Activated naive CD8-positive, alpha-beta T cell treated with anti-CD3 and anti-CD28 coated beads for 36 hours (primary cell): Measurements from ENCODE around the gene ALAD. TPM values are rescaled to one million over a fixed set of nuclear protein-coding genes. Genes with fewer than 3 reads are reported as not detected.
A peak's percentile ranks its signal among the peaks of the same experiment; 100 is the strongest.
"Not testable (repeated sequence)": the region's sequence is repeated elsewhere in the genome, so short reads cannot be mapped to it uniquely, and the experiment has no call there.

Experiments
- DNase-seq: peaks from one replicate; pipeline ENCODE4 v3.0.0; 2021
- H3K27ac Mint-ChIP-seq: one replicate; pipeline ENCODE4 v1.8.0; 2022; ENCODE audit warnings: mild to moderate bottlenecking, moderate library complexity, mixed read lengths
- H3K27me3 Mint-ChIP-seq: one replicate; pipeline ENCODE4 v1.8.0; 2022; ENCODE audit warnings: mild to moderate bottlenecking, mixed read lengths
- H3K36me3 Mint-ChIP-seq: one replicate; pipeline ENCODE4 v1.8.0; 2021; ENCODE audit warnings: mild to moderate bottlenecking, mixed read lengths
- H3K4me1 Mint-ChIP-seq: one replicate; pipeline ENCODE4 v1.8.0; 2021; ENCODE audit warnings: mixed read lengths
- H3K4me3 Mint-ChIP-seq: one replicate; pipeline ENCODE4 v1.8.0; 2022; ENCODE audit warnings: mild to moderate bottlenecking, moderate library complexity, mixed read lengths
- H3K9me3 Mint-ChIP-seq: one replicate; pipeline ENCODE4 v1.8.0; 2022; ENCODE audit warnings: mixed read lengths
- total RNA-seq, 2 experiments: library from RNA; stranded (reverse); gene quantifications; one replicate each; pipeline ENCODE4 v1.2.3, GENCODE V29; 2021

Gene ALAD
- 10 to 100 TPM; 12.9 to 14.9 TPM for total RNA-seq

DNA sequence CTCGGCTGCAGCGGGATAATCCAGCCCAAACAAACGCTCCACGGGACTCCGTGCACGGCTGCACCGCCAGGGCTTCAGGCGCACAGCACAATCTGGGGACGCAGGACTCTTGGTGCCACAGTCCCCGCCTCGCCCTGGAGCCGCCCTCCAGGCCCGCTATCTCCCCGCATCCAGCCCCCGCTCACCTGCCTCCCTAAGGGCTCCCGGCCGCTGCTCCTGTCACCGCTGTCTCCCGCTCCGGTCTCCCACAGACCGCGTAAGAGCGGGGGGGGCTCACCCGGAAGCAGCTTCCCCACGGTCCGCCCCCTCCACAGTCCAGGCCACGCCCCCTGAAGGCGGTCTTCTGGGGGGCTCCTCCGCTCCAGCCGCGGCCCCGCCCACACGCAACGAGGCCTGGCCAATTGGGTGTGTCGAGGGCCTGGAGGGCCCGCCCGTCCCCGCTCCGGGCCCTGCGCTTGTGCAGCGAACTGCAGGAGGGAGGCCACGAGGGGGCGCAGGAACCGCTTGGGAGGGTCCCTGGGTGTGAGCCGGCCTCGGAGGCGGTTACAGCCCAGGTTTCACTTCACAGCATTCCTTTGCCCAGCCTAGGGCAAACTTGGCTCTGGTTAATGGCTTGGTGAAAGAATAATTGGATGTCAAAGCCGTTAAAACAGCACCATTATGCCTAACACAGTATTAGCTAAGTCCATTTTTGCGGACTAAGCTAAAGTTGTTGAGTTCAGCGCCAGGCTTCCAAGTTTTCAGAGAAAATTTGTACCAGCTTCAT, at the start of gene ALAD:
ALAD (minus strand) TSS at position 258 of the 766 bp plus-strand sequence. CDS start 7,725 bp downstream, outside the sequence.
- DNase-seq: peak; percentile 100
- no peaks in the 10 kb centered on the region for H3K36me3 Mint-ChIP-seq
- no peaks in the 10 kb centered on the region for H3K27me3 Mint-ChIP-seq
- no peaks in the 10 kb centered on the region for H3K9me3 Mint-ChIP-seq
- peak within 1 kb of the TSS; percentile 95 for H3K4me3 Mint-ChIP-seq
- peaks cover 25% of the 10 kb centered on the region for H3K4me1 Mint-ChIP-seq
- H3K27ac Mint-ChIP-seq: peak within 1 kb of the TSS; percentile 71

GRCh38 chr9:113449376-113449775, 48.3 kb upstream of the ALAD start:
- Mint-ChIP-seq H3K9me3 (no peaks in the 10 kb centered on the region), H3K27ac (no peak overlapping the region), H3K36me3 (no peaks in the 10 kb centered on the region), H3K4me1 (peaks cover 2% of the 10 kb centered on the region), H3K4me3 (no peak overlapping the region), H3K27me3 (no peaks in the 10 kb centered on the region)
- no peak for DNase-seq

DNA sequence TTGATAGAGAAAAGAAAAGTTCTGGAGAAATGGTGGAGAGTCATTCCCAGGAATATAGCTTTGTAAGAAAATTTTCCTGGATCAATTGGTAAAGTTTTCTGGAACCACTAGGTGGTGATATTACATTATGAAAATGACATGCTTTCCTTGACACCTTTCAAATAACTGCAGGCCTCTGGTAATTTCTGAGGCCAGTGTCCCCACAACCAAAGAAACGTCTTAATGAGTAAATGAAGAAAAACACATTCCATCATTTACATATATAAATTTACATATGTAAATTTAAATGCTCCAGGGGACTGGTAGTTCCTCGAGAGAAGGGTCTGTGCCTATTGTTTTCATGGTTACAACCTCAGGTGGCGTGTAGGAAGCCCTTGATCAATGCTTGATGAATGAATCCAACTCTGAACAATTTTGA, 45.2 kb upstream of the ALAD start:
- H3K4me3 Mint-ChIP-seq: no peak overlapping the region
- DNase-seq: no peak
- H3K27me3 Mint-ChIP-seq: no peaks in the 10 kb centered on the region
- H3K4me1 Mint-ChIP-seq: peaks cover 2% of the 10 kb centered on the region
- H3K9me3 Mint-ChIP-seq: no peaks in the 10 kb centered on the region
- H3K27ac Mint-ChIP-seq: no peak overlapping the region
- no peaks in the 10 kb centered on the region for H3K36me3 Mint-ChIP-seq

GRCh38 chr9:113444736-113445135, 43.7 kb upstream of the ALAD start:
- no peaks in the 10 kb centered on the region for H3K27me3 Mint-ChIP-seq
- H3K36me3 Mint-ChIP-seq: no peaks in the 10 kb centered on the region
- DNase-seq: no peak
- H3K4me3 Mint-ChIP-seq: no peak overlapping the region
- H3K27ac Mint-ChIP-seq: no peak overlapping the region
- peaks cover 2% of the 10 kb centered on the region for H3K4me1 Mint-ChIP-seq
- no peaks in the 10 kb centered on the region for H3K9me3 Mint-ChIP-seq

DNA sequence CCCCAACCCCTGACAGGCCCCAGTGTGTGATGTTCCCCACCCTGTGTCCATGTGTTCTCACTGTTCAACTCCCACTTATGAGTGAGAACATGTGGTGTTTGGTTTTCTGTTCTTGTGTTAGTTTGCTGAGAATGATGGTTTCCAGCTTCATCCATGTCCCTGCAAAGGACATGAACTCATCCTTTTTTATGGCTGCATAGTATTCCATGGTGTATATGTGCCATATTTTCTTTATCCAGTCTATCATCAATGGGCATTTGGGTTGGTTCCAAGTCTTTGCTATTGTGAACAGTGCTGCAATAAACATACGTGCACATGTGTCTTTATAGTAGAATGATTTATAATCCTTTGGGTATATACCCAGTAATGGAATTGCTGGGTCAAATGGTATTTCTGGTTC, 36.6 kb upstream of the ALAD start:
- H3K4me1 Mint-ChIP-seq, H3K9me3 Mint-ChIP-seq, H3K4me3 Mint-ChIP-seq, H3K27me3 Mint-ChIP-seq, DNase-seq, H3K27ac Mint-ChIP-seq, H3K36me3 Mint-ChIP-seq: not testable (repeated sequence)

GRCh38 chr9:113436728-113437515, 35.8 kb upstream of the ALAD start:
- Mint-ChIP-seq H3K27ac (no peak overlapping the region), H3K27me3 (no peaks in the 10 kb centered on the region), H3K4me1 (no peaks in the 10 kb centered on the region), H3K9me3 (peaks cover 4% of the 10 kb centered on the region), H3K36me3 (no peaks in the 10 kb centered on the region), H3K4me3 (no peak overlapping the region)
- no peak for DNase-seq

GRCh38 chr9:113431191-113431590, 30.1 kb upstream of the ALAD start:
- Mint-ChIP-seq H3K36me3 (no peaks in the 10 kb centered on the region), H3K4me3 (no peak overlapping the region), H3K9me3 (peaks cover 4% of the 10 kb centered on the region), H3K27me3 (no peaks in the 10 kb centered on the region), H3K4me1 (no peaks in the 10 kb centered on the region), H3K27ac (no peak overlapping the region)
- no peak for DNase-seq

DNA sequence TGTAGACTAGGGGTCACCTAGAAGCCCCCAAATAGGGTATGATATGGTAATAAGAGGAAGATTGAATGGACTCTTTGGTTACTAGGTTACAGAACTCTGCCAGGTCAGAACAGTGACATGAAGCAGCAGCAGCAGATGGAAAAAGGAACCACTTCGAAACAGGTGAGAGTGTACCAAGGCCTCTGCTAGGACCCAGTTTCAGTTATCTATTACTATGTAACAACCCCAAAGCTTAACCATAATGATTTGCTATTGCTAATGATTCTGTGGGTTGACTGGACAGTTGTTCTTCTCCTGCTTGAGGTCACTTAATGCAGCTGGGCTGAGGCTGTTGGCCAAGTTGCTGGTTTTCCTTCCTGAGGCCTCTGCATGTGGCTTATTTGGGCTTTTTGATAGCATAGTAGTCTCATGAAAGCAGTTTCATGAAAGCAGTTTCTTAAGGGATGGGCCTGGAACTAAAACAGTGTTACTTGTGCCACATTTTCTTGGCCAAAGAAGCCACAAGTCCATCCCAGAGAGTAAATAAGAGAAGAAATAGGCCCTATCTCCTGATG, 27.1 kb upstream of the ALAD start:
- Mint-ChIP-seq H3K4me1 (no peaks in the 10 kb centered on the region), H3K9me3 (no peaks in the 10 kb centered on the region), H3K27ac (no peak overlapping the region), H3K27me3 (peaks cover 5% of the 10 kb centered on the region), H3K36me3 (no peaks in the 10 kb centered on the region), H3K4me3 (no peak overlapping the region)
- DNase-seq: no peak

- Mint-ChIP-seq H3K9me3 (no peaks in the 10 kb centered on the region), H3K36me3 (no peaks in the 10 kb centered on the region), H3K27ac (no peak overlapping the region), H3K27me3 (peaks cover 5% of the 10 kb centered on the region), H3K4me3 (no peak overlapping the region), H3K4me1 (no peaks in the 10 kb centered on the region)
- no peak for DNase-seq
Measured at GRCh38 chr9:113427629-113428028, 26.5 kb upstream of the ALAD start.

GRCh38 chr9:113426701-113427100, 25.6 kb upstream of the ALAD start:
- no peaks in the 10 kb centered on the region for H3K9me3 Mint-ChIP-seq
- H3K4me1 Mint-ChIP-seq: no peaks in the 10 kb centered on the region
- H3K36me3 Mint-ChIP-seq: no peaks in the 10 kb centered on the region
- no peak overlapping the region for H3K4me3 Mint-ChIP-seq
- DNase-seq: no peak
- H3K27ac Mint-ChIP-seq: no peak overlapping the region
- peaks cover 5% of the 10 kb centered on the region for H3K27me3 Mint-ChIP-seq

- Mint-ChIP-seq H3K9me3 (no peaks in the 10 kb centered on the region), H3K27ac (no peak overlapping the region), H3K4me3 (no peak overlapping the region), H3K27me3 (peaks cover 5% of the 10 kb centered on the region), H3K36me3 (no peaks in the 10 kb centered on the region), H3K4me1 (no peaks in the 10 kb centered on the region)
- no peak for DNase-seq
Measured at GRCh38 chr9:113425072-113425471, 24.0 kb upstream of the ALAD start.

DNA sequence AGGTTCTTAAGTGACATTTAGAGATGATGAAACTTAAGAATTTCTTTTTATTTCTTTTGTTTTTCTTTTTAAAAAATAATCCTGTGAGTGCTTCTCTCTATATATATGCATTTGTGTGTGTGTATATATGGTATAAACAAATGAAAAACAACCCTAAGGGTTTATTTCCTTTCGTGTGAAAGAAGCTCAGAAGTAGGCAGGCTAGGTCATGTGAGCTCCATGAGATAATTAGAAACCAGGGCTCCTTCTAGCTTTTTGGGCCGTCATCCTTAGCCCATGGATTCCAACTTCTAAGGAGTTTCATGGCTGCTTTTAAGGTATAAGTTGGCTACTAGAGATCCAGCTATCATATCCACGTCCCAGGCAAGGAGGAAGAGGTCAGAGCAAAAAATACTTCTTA, 20.6 kb upstream of the ALAD start:
- no peaks in the 10 kb centered on the region for H3K4me1 Mint-ChIP-seq
- no peak overlapping the region for H3K4me3 Mint-ChIP-seq
- no peak for DNase-seq
- H3K27me3 Mint-ChIP-seq: peaks cover 5% of the 10 kb centered on the region
- no peaks in the 10 kb centered on the region for H3K36me3 Mint-ChIP-seq
- no peaks in the 10 kb centered on the region for H3K9me3 Mint-ChIP-seq
- no peak overlapping the region for H3K27ac Mint-ChIP-seq

DNA sequence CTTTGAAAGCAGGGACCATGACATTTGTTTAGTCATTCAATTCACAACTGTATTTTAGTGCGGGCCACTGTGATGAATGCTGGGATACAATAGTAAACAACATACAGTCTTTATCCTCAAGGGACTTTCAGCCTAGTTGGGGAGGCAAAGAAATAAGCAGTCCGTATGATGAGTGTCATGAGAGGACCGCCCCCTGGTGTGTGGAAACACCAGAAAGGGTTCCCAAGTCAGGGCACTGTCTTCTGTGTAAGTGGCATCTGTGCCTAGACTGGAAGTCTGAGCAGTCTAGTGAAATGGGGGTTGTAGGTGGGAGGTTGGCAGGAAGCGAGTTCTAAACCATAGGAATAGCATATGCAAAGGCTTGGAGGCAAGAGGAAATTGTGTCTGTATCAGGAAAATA, 16.3 kb upstream of the ALAD start:
- Mint-ChIP-seq H3K36me3 (no peaks in the 10 kb centered on the region), H3K27me3 (no peaks in the 10 kb centered on the region), H3K4me3 (no peak overlapping the region), H3K27ac (no peak overlapping the region), H3K9me3 (no peaks in the 10 kb centered on the region), H3K4me1 (no peaks in the 10 kb centered on the region)
- no peak for DNase-seq

DNA sequence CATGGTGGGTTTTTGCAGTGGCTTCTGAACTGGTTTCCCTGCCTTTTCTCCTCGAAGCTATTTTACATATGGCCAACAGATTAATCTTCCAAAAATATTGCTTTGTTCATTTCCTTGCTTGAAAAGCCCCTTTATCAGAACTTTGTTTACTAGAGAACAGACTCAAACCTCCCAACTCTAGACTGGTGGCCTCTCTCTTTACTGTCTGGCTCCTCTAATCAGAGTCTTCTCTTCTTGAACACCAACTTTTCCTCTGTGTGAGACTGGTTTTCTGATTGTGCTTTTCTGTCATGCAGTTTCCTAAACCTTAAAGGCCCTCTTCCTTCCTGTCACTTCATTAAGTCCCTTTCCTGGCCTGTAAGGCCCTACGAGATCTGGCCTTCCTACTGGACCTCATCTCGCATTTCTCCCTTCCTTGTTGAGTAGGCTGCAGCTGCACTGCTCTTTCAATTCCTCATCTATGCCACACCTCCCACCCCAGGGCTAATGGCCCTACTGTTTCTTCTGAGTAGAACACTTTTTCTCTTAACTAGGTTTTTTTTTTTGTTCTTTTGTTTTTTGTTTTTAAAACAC, 15.2 kb upstream of the ALAD start:
- H3K9me3 Mint-ChIP-seq: no peaks in the 10 kb centered on the region
- no peak overlapping the region for H3K4me3 Mint-ChIP-seq
- H3K27me3 Mint-ChIP-seq: no peaks in the 10 kb centered on the region
- no peaks in the 10 kb centered on the region for H3K36me3 Mint-ChIP-seq
- peaks cover 4% of the 10 kb centered on the region for H3K4me1 Mint-ChIP-seq
- no peak for DNase-seq
- H3K27ac Mint-ChIP-seq: no peak overlapping the region

DNA sequence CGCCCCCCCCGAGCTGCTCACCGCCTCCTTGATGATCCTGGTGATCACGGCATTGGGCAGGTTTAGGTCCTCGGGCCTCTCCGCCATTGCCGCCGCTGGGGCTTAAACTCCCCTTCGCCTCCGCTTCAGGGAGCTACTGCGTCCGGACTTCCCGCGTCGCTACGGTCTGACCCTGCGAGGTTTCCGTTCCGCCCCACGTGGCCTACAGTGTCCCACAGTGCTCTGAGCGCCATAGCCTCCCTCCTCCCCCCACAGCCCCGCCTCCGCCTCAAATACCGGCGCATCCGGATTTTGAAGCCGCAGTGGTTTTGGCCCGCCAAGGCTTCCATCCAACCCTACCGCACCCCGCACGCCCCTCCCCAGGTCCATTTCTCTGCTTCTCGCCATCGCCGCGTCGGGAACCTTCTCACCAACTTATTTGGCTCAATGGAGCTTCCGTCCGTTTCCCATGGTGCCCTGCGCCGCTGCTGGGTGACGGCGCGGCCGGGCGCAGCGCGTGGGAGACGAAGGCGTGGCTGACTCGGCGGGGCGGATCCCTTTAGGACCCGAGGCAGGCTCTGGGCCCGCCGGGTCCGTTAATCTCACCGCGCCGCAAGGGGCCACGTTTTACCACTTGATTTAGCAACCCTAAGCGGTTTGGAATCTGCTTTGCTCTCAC, 9.3 kb upstream of the ALAD start, which contains the start of the genes C9orf43 and POLE3:
C9orf43 (plus strand) TSS at position 541 of the 658 bp plus-strand sequence. CDS start 2,747 bp downstream, outside the sequence.
POLE3 (minus strand) TSS at position 469 of the 658 bp plus-strand sequence; CDS start at position 87, 382 bp downstream.
- peaks cover 26% of the 10 kb centered on the region for H3K4me1 Mint-ChIP-seq
- DNase-seq: peak; percentile 97
- H3K27ac Mint-ChIP-seq: peak within 1 kb of the TSS; percentile 100
- H3K27me3 Mint-ChIP-seq: peaks cover 4% of the 10 kb centered on the region
- H3K9me3 Mint-ChIP-seq: no peaks in the 10 kb centered on the region
- H3K36me3 Mint-ChIP-seq: peaks cover 31% of the 10 kb centered on the region
- peak within 1 kb of the TSS; percentile 97 for H3K4me3 Mint-ChIP-seq
